Suprapubic skin (tissue), 4 donors: Measurements from ENCODE around the gene RCOR1.

Experiments
- EP300 ChIP-seq: sonication (generic); formaldehyde crosslinking; IDR thresholded peaks from one replicate; pipeline ENCODE4 v1.6.1; 2017; ENCODE audit warnings: antibody characterized with exemption
- POLR2A ChIP-seq, 2 donors: fragments of 450-650 bp; IDR thresholded peaks; one replicate each; pipeline ENCODE4 v1.6.1; 2017; ENCODE audit warnings: antibody characterized with exemption in 2 of 2, mild to moderate bottlenecking in 2 of 2, moderate library complexity in 2 of 2
- POLR2AphosphoS5 ChIP-seq, 3 donors: sonication (generic); formaldehyde crosslinking; IDR thresholded peaks; one replicate each; pipeline ENCODE4 v1.6.1; 2017; ENCODE audit warnings: antibody characterized with exemption in 3 of 3
- TF ChIP-seq, protein P1 (sequence below), 2 donors: fragments of 200-600 bp in 1 of 2; fragments of 450-650 bp in 1 of 2; sonication (generic) in 1 of 2; IDR thresholded peaks; one replicate each; pipeline ENCODE4 v1.5.1; 2016 to 2019; ENCODE audit warnings: antibody characterized with exemption in 2 of 2, mild to moderate bottlenecking in 1 of 2, moderate library complexity in 1 of 2

DNA sequence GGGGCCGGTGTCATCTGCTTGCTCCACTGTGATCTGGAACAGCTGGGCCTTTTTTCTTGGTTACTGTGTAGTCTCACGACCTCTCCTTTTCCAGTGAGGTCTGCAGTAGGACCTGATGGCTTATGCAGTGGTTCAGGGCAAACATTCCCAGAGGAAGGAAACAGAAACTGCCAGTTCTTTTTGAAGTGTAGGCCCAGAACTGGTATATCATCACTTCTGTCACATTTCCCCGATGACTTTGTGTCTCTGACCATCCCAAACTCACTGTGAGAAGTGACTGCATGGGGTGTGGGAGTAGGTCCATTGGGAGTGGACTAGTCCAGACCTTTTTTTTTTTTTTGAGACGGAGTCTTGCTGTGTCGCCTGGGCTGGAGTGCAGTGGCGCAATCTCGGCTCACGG is 38.4 kb downstream of the RCOR1 start:
- no peak for TF ChIP-seq POLR2A (IDR thresholded peaks at IDR 0.05)
- TF ChIP-seq, protein P1, sequence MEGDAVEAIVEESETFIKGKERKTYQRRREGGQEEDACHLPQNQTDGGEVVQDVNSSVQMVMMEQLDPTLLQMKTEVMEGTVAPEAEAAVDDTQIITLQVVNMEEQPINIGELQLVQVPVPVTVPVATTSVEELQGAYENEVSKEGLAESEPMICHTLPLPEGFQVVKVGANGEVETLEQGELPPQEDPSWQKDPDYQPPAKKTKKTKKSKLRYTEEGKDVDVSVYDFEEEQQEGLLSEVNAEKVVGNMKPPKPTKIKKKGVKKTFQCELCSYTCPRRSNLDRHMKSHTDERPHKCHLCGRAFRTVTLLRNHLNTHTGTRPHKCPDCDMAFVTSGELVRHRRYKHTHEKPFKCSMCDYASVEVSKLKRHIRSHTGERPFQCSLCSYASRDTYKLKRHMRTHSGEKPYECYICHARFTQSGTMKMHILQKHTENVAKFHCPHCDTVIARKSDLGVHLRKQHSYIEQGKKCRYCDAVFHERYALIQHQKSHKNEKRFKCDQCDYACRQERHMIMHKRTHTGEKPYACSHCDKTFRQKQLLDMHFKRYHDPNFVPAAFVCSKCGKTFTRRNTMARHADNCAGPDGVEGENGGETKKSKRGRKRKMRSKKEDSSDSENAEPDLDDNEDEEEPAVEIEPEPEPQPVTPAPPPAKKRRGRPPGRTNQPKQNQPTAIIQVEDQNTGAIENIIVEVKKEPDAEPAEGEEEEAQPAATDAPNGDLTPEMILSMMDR (IDR thresholded peaks at IDR 0.05) = no peak
- no peak for TF ChIP-seq POLR2AphosphoS5 (IDR thresholded peaks at IDR 0.05)
- TF ChIP-seq EP300 = no peak
